Erythroblast (primary cell): ENCODE results near the gene FGD1.

ENCODE experiments used
- GATA1 ChIP-seq: IDR thresholded peaks from 2 replicates; pipeline ENCODE4 v1.6.1; 2011; ENCODE audit warnings: low read depth, mild to moderate bottlenecking, control low read depth, low read length, moderate library complexity
- POLR2A ChIP-seq: IDR thresholded peaks from 2 replicates; pipeline ENCODE4 v1.6.1; 2011; ENCODE audit warnings: mild to moderate bottlenecking, low read length

DNA sequence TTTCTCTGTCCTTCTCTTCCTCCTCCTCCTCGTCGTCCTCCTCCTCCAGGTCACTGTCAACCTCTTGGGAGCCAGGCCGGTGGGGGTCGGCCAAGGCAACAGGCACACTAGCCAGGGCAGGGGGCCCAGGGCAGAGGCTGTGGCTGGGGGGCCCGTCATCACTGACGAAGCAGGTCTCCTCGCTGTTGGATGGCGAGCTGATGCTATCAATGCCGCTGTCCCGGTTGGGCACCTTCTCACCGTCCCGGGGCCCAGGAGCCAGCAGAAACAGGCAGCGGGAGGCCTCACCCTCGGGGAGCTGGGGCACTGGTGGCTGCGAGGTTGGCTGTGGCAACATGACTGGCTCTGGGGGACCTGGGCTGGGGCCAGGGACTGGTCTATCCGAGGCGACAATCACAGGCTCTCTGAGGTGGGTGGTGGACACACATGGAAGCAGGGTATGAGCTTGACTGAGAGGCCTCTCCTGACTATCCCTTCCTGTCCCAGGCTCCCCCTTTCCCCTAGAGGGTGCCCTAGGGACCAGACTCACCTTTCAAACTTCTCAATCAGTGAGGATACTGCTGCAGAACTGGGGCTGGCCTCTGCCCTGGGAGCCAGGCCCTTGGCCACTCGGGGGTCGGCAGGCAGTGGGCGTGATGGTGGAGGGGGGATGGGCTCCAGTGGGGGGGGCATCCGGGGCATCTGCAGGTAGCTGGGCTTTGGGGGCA lies 25.8 kb downstream of the FGD1 start:
- no peak for TF ChIP-seq POLR2A
- no peak for TF ChIP-seq GATA1
